ENCODE measurements around the gene CC2D2A.

The CC2D2A gene

GRCh38 chr4:15469402-15470127 is at the start of gene CC2D2A:
TSS of gene CC2D2A (plus strand) at chr4:15469882. CDS start at chr4:15475933, 6,051 bp downstream.
- no peak for ATAC-seq

GRCh38 chr4:15420642-15421041 is 49.0 kb upstream of the CC2D2A start:
- no peak for ATAC-seq

GRCh38 chr4:15423285-15423711 is 46.4 kb upstream of the CC2D2A start:
- no peak for ATAC-seq

GRCh38 chr4:15425520-15425919 is 44.2 kb upstream of the CC2D2A start:
- ATAC-seq, result peak; percentile 35 to 62

GRCh38 chr4:15427161-15427560 is 42.5 kb upstream of the CC2D2A start:
- ATAC-seq, result no peak

- no peak for ATAC-seq
These were observed 42.0 kb upstream of the CC2D2A start, which contains the start of gene C1QTNF7 for GRCh38 chr4:15427701-15428100. TSS of gene C1QTNF7 (plus strand) at chr4:15428033. CDS start at chr4:15435744, 7,711 bp downstream.

GRCh38 chr4:15428611-15429010 is 41.1 kb upstream of the CC2D2A start:
- no peak for ATAC-seq

GRCh38 chr4:15434091-15434490 is 35.6 kb upstream of the CC2D2A start:
- ATAC-seq, result no peak

GRCh38 chr4:15434676-15435075 is 35.0 kb upstream of the CC2D2A start:
- no peak for ATAC-seq

- no peak for ATAC-seq
These were observed 33.2 kb upstream of the CC2D2A start for GRCh38 chr4:15436513-15436912.

GRCh38 chr4:15438939-15439524 is 30.6 kb upstream of the CC2D2A start:
- no peak for ATAC-seq

- ATAC-seq, result no peak
These were observed 26.1 kb upstream of the CC2D2A start for GRCh38 chr4:15443371-15444160.

GRCh38 chr4:15444276-15444675 is 25.4 kb upstream of the CC2D2A start:
- ATAC-seq, result no peak

GRCh38 chr4:15444879-15445547 is 24.7 kb upstream of the CC2D2A start:
- ATAC-seq, result no peak

- no peak for ATAC-seq
These were observed 18.4 kb upstream of the CC2D2A start for GRCh38 chr4:15451181-15451865.

- ATAC-seq, result no peak
These were observed 17.6 kb upstream of the CC2D2A start for GRCh38 chr4:15451866-15452765.

GRCh38 chr4:15455290-15455689 is 14.4 kb upstream of the CC2D2A start:
- no peak for ATAC-seq

- peak; percentile 20 to 38 for ATAC-seq
These were observed 12.1 kb upstream of the CC2D2A start for GRCh38 chr4:15457406-15458201.

GRCh38 chr4:15458616-15459015 is 11.1 kb upstream of the CC2D2A start:
- ATAC-seq, result no peak

- no peak for ATAC-seq
These were observed 10.0 kb upstream of the CC2D2A start for GRCh38 chr4:15459706-15460105.
